ENCODE measurements around the gene CARD8.

DNA sequence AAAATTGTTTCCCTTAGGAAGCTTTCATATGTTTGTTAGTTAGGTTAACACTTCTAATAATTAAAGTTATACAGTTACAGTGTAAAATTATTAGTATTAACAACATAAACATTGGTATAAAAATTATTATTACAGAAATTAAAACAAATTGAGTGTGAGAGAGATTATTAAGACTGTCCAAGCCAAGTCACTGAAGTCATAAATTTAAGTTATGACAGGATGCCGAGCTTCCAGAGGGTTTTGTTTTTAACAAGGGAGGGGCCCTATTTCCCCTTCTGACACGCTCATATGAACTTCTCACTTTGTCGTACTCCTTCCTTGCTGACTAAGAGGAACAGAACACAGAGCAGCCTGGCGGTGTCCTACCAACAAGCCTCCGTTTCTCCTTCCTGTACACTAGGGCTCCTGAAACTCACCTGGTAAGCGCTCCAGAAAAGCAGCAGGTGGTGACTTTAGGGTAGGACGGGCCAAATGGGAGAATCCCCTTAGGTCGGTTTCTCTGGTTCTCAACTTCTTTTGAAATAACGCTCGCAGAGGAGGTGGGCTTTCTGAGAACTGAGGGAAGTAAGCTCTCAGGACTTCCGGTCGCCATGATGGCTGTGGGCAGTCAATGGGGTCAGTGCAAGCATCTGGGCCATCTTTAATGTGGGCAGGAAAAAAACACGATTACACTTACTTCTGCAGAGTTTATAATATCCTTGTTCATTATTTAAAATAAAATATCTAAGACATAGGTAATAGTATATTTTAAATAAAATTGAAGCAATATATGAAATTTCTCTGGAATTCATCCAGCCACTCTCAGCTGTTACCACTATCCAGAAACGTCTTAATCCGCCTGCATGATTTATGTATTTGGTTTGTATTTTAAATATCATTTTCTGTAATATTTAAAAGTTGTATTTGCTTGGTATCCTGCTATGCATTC lies at the start of gene CARD8:
- TF ChIP-seq GATA2 (IDR thresholded peaks at IDR 0.05; ENCODE audit: low read depth, low read length) (no peak), GATA3 (IDR thresholded peaks at IDR 0.05; ENCODE audit: low read depth, low read length) (no peak)

Data from SH-SY5Y (cell line).